Retina (tissue), 1 donor: ENCODE results near the gene ZSCAN5A.
A peak's percentile ranks its signal among the peaks of the same experiment; 100 is the strongest.
"Not testable (repeated sequence)": the region's sequence is repeated elsewhere in the genome, so short reads cannot be mapped to it uniquely, and the experiment has no call there.

Experiments used
- DNase-seq: peaks from one replicate; pipeline ENCODE4 v3.0.0-alpha.2; 2016

The ZSCAN5A gene

GRCh38 chr19:56314018-56314380, 640 bp downstream of the ZSCAN5A start:
- no peak for DNase-seq

GRCh38 chr19:56312787-56313657, 1.6 kb downstream of the ZSCAN5A start:
- no peak for DNase-seq

- no peak for DNase-seq
These were observed 2.3 kb downstream of the ZSCAN5A start for GRCh38 chr19:56312342-56312741.

GRCh38 chr19:56310462-56310861, 4.2 kb downstream of the ZSCAN5A start:
- DNase-seq, result no peak

- DNase-seq, result peak; percentile 56
These were observed 5.0 kb downstream of the ZSCAN5A start for GRCh38 chr19:56309511-56310185.

- DNase-seq, result no peak
These were observed 5.8 kb downstream of the ZSCAN5A start for GRCh38 chr19:56308792-56309191.

- not testable (repeated sequence) for DNase-seq
These were observed 7.6 kb downstream of the ZSCAN5A start for GRCh38 chr19:56307062-56307461.

GRCh38 chr19:56306016-56306415, 8.6 kb downstream of the ZSCAN5A start:
- DNase-seq, result no peak

GRCh38 chr19:56304243-56304642, 10.4 kb downstream of the ZSCAN5A start:
- DNase-seq, result no peak

GRCh38 chr19:56301886-56302620, 12.6 kb downstream of the ZSCAN5A start:
- DNase-seq, result no peak

GRCh38 chr19:56301155-56301554, 13.5 kb downstream of the ZSCAN5A start:
- DNase-seq, result no peak

- no peak for DNase-seq
These were observed 15.0 kb downstream of the ZSCAN5A start for GRCh38 chr19:56299688-56300087.

GRCh38 chr19:56297010-56297409, 17.6 kb downstream of the ZSCAN5A start:
- DNase-seq, result no peak

- no peak for DNase-seq
These were observed 18.8 kb downstream of the ZSCAN5A start for GRCh38 chr19:56295531-56296455.

GRCh38 chr19:56294549-56294948, 20.1 kb downstream of the ZSCAN5A start:
- DNase-seq, result no peak

- DNase-seq, result no peak
These were observed 22.8 kb downstream of the ZSCAN5A start for GRCh38 chr19:56291867-56292266.

GRCh38 chr19:56290104-56290503, 24.5 kb downstream of the ZSCAN5A start:
- DNase-seq, result no peak

GRCh38 chr19:56284746-56285145, 29.9 kb downstream of the ZSCAN5A start:
- DNase-seq, result no peak

GRCh38 chr19:56282809-56283208, 31.8 kb downstream of the ZSCAN5A start:
- no peak for DNase-seq

GRCh38 chr19:56273563-56274117, 41.0 kb downstream of the ZSCAN5A start:
- DNase-seq, result no peak

GRCh38 chr19:56272161-56272798, 42.4 kb downstream of the ZSCAN5A start, which contains the start of gene EDDM13:
EDDM13 (plus strand) TSS chr19:56272748; CDS start chr19:56272835, 87 bp downstream.
- DNase-seq, result no peak
